HFFc6 (cell line): Measurements from ENCODE around the gene CBX7. TPM values are rescaled to one million over a fixed set of nuclear protein-coding genes. Genes with fewer than 3 reads are reported as not detected.

Experiments used
- DNase-seq: peaks from one replicate; pipeline ENCODE4 v3.0.0-alpha.2; 2018
- H3K27ac Mint-ChIP-seq: 2 replicates; pipeline ENCODE4 v1.8.0; 2020; ENCODE audit warnings: mild to moderate bottlenecking, mixed read lengths
- H3K27me3 Mint-ChIP-seq: 2 replicates; pipeline ENCODE4 v1.8.0; 2021; ENCODE audit warnings: mild to moderate bottlenecking, moderate library complexity, mixed read lengths; ENCODE audit not compliant: insufficient read depth
- H3K36me3 Mint-ChIP-seq: 2 replicates; pipeline ENCODE4 v1.8.0; 2021; ENCODE audit warnings: low read depth, mixed read lengths
- H3K4me1 Mint-ChIP-seq: 2 replicates; pipeline ENCODE4 v1.8.0; 2020; ENCODE audit warnings: low read depth, mixed read lengths
- H3K4me3 Mint-ChIP-seq: 2 replicates; pipeline ENCODE4 v1.8.0; 2020; ENCODE audit warnings: mild to moderate bottlenecking, moderate library complexity, mixed read lengths
- H3K9me3 Mint-ChIP-seq: 2 replicates; pipeline ENCODE4 v1.8.0; 2020; ENCODE audit warnings: mild to moderate bottlenecking, mixed read lengths
- CTCF ChIP-seq: fragments of 200-600 bp; sonication (generic); IDR thresholded peaks from 2 replicates; pipeline ENCODE4 v1.5.0; 2021; ENCODE audit warnings: antibody characterized with exemption, mild to moderate bottlenecking
- total RNA-seq, 6 experiments: library from RNA; stranded (reverse); fragmentation: NEBNext Ultra II Directional; extraction: Animal tissue kit (Norgen Biotek cat#: 25700); gene quantifications; 2 replicates in 1 of 6; 3 replicates in 5 of 6; pipeline ENCODE4 v1.2.3, GENCODE V29; 2021

Gene CBX7
- total RNA-seq, 6 experiments from 2014 or later, result 6.2 to 7.2 (median 6.8) TPM

- Mint-ChIP-seq H3K27me3 (peaks cover 42% of the 10 kb centered on the region), H3K27ac (no peak overlapping the region), H3K4me3 (no peak overlapping the region), H3K9me3 (no peaks in the 10 kb centered on the region), H3K36me3 (no peaks in the 10 kb centered on the region), H3K4me1 (peaks cover 7% of the 10 kb centered on the region)
- TF ChIP-seq CTCF, result no peak
- DNase-seq, result no peak
These were observed 51.3 kb downstream of the CBX7 start for GRCh38 chr22:39101226-39101625.

DNA sequence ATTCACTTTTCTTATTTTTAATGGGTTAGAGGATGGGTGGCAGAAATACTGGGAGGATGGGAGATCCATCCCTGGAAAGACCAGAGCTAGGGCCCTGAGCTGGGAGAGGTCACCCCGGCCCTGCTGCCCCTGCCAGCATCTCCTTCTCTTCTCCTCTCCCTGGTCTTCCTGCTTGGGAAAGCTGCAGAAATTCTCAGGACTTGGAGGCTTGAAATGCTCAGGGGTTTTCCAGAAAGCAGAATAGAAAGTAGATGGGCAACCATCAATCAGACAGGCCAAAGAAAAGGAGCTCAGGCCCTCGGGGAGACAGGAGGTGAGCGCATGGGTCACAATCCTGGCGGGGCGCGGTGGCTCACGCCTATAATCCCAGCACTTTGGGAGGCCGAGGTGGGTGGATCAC is 53.9 kb downstream of the CBX7 start:
- no peak for DNase-seq
- no peak for TF ChIP-seq CTCF
- Mint-ChIP-seq H3K27ac (no peak overlapping the region), H3K36me3 (no peaks in the 10 kb centered on the region), H3K27me3 (peaks cover 32% of the 10 kb centered on the region), H3K4me1 (peaks cover 7% of the 10 kb centered on the region), H3K9me3 (no peaks in the 10 kb centered on the region), H3K4me3 (no peak overlapping the region)

DNA sequence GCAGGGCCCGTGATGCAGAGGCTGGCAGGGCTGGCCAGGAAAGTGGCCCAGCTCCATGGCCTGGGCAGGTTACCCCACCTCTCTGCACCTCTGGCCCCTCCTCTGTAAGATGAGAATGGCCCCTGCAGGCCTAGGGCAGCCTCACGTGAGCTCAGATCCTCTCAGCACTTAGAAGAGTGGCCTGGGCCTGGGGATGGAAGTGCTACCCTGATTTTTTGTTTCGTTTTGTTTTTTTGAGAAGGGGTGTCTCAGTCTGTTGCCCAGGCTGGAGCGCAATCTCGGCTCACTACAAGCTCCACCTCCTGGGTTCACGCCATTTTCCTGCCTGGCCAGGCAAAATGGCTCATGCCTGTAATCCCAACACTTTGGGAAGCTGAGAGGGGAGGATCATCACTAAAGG is 54.5 kb downstream of the CBX7 start:
- no peak overlapping the region for H3K4me3 Mint-ChIP-seq
- H3K9me3 Mint-ChIP-seq, result no peaks in the 10 kb centered on the region
- no peak for TF ChIP-seq CTCF
- peaks cover 34% of the 10 kb centered on the region for H3K27me3 Mint-ChIP-seq
- no peak for DNase-seq
- no peak overlapping the region for H3K27ac Mint-ChIP-seq
- no peaks in the 10 kb centered on the region for H3K36me3 Mint-ChIP-seq
- H3K4me1 Mint-ChIP-seq, result peaks cover 7% of the 10 kb centered on the region

DNA sequence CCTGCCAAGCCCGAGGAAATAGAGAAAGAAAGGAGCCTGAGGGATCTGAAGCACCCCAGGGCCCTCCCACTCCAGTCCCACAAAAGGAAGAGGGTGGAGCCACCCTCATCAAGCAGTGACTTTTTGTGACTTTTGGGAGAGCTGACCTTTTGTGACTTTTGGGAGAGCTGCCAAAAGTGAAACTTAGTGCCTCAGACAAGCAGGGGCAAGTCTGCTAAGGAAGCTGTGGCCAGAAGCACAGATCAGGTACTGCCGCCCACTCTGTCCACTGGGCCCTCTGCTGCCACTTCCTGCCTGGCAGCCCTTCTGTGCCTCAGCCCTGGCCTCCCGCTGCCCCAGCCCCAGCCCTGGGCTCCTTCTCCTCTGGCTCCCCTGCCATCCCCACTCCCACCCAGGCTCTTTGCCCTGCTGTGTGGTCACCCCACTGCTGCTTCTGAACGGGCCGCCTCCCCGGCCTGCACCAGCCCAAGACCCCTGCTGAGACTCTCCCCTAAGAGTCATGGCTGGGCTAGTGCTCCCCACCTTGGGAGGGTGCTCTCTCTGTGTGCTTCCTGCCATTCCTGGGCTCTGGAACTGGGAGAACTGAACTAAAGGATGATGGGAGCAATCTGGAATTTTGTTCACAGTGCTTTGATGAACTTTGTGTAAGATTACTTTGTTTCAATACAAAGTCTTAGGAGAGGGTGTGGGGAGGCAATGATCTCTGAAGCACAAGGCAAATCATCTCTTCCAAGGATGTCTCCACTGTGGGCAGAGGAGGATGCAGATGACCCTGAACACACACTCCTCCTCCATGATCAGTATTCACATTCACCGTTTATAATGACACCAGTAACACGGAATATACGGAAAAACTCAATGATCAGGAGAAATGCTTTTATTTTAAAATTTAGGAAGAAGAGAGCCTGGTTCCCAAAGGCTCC is 55.1 kb downstream of the CBX7 start, which contains the start of gene APOBEC3H:
APOBEC3H (plus strand) TSS at position 147 of the 923 bp plus-strand sequence. CDS start 3,035 bp downstream, outside the sequence.
- DNase-seq, result no peak
- no peak for TF ChIP-seq CTCF
- Mint-ChIP-seq H3K27me3 (peaks cover 29% of the 10 kb centered on the region), H3K4me3 (no peak within 1 kb of the TSS), H3K9me3 (no peaks in the 10 kb centered on the region), H3K4me1 (peaks cover 7% of the 10 kb centered on the region), H3K36me3 (no peaks in the 10 kb centered on the region), H3K27ac (peak within 1 kb of the TSS; percentile 67; the same call in 1 of the 2 replicates)

GRCh38 chr22:39095971-39096370 is 56.5 kb downstream of the CBX7 start:
- H3K4me3 Mint-ChIP-seq, result no peak overlapping the region
- no peaks in the 10 kb centered on the region for H3K36me3 Mint-ChIP-seq
- H3K27me3 Mint-ChIP-seq, result peaks cover 33% of the 10 kb centered on the region
- H3K9me3 Mint-ChIP-seq, result no peaks in the 10 kb centered on the region
- peaks cover 7% of the 10 kb centered on the region for H3K4me1 Mint-ChIP-seq
- DNase-seq, result no peak
- no peak overlapping the region for H3K27ac Mint-ChIP-seq
- TF ChIP-seq CTCF, result no peak
